Endothelial cell of umbilical vein (primary cell): ENCODE results near the gene SPHK2.
"Not testable (repeated sequence)": the region's sequence is repeated elsewhere in the genome, so short reads cannot be mapped to it uniquely, and the experiment has no call there.

ENCODE experiments used
- EZH2 ChIP-seq: IDR thresholded peaks from 2 replicates; pipeline ENCODE4 v1.6.1; 2012; ENCODE audit warnings: borderline replicate concordance, low read depth, mild to moderate bottlenecking, moderate library complexity, low read length, inconsistent platforms; ENCODE audit not compliant: severe bottlenecking
- FOS ChIP-seq: IDR thresholded peaks from 2 replicates; pipeline ENCODE4 v1.6.1; 2011; ENCODE audit warnings: mild to moderate bottlenecking, low read length, moderate library complexity, borderline replicate concordance; ENCODE audit not compliant: insufficient read depth
- JUN ChIP-seq: IDR thresholded peaks from 2 replicates; pipeline ENCODE4 v1.6.1; 2011; ENCODE audit warnings: borderline replicate concordance, low read depth; ENCODE audit not compliant: insufficient read length, insufficient read depth
- MAX ChIP-seq: IDR thresholded peaks from 2 replicates; pipeline ENCODE4 v1.6.1; 2011; ENCODE audit not compliant: insufficient read depth, insufficient read length
- POLR2A ChIP-seq: IDR thresholded peaks from 2 replicates; pipeline ENCODE4 v1.6.1; 2012; ENCODE audit warnings: low read depth, mild to moderate bottlenecking, control low read depth, low read length
- POLR2AphosphoS5 ChIP-seq: IDR thresholded peaks from 2 replicates; pipeline ENCODE4 v1.6.1; 2012; ENCODE audit warnings: low read depth, mild to moderate bottlenecking, control low read depth, low read length, moderate library complexity; ENCODE audit not compliant: insufficient read depth
- TF ChIP-seq, protein P1 (sequence below), 2 donors: IDR thresholded peaks; 1 replicate in 1 of 2; 2 replicates in 1 of 2; pipeline ENCODE4 v1.5.1; 2011; ENCODE audit warnings: low read length in 2 of 2, mild to moderate bottlenecking in 2 of 2, moderate library complexity in 2 of 2, control low read depth in 1 of 2, inconsistent platforms in 1 of 2, low read depth in 1 of 2; ENCODE audit not compliant: insufficient read depth in 1 of 2; ENCODE audit errors: extremely low read depth in 1 of 2

DNA sequence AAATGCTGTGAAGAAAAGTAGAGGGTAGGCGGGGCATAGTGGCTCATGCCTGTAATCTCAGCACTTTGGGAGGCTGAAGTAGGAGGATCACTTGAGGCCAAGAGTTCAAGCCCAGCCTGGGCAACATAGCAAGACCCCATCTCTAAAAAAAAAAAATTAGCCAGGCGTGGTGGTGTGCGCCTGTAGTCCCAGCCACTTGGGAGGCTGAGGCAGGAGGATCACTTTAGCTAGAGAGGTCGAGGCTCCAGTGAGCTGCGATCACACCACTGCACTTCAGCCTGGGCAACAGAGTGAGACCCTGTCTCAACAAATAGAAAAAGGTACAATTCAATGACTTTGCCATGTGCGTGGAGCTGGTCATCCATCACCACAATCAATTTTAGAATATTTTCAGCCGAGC is 41.4 kb upstream of the SPHK2 start:
- TF ChIP-seq, protein P1, sequence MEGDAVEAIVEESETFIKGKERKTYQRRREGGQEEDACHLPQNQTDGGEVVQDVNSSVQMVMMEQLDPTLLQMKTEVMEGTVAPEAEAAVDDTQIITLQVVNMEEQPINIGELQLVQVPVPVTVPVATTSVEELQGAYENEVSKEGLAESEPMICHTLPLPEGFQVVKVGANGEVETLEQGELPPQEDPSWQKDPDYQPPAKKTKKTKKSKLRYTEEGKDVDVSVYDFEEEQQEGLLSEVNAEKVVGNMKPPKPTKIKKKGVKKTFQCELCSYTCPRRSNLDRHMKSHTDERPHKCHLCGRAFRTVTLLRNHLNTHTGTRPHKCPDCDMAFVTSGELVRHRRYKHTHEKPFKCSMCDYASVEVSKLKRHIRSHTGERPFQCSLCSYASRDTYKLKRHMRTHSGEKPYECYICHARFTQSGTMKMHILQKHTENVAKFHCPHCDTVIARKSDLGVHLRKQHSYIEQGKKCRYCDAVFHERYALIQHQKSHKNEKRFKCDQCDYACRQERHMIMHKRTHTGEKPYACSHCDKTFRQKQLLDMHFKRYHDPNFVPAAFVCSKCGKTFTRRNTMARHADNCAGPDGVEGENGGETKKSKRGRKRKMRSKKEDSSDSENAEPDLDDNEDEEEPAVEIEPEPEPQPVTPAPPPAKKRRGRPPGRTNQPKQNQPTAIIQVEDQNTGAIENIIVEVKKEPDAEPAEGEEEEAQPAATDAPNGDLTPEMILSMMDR (IDR thresholded peaks at IDR 0.05; ENCODE audit: extremely low read depth in 1 of 2, insufficient read depth in 1 of 2, low read depth in 1 of 2, low read length in 2 of 2) = not testable (repeated sequence)
- TF ChIP-seq MAX, POLR2A, EZH2, JUN, POLR2AphosphoS5, FOS: not testable (repeated sequence)
